KMS-11 (cell line): ENCODE data around the gene PRM1.

Source experiments
- H2AFZ ChIP-seq: fragments of 200-600 bp; sonication (generic); 2 replicates; pipeline ENCODE4 v1.6.1; 2016; ENCODE audit warnings: antibody characterized with exemption, mixed run types, low read depth
- H3K27ac ChIP-seq: fragments of 200-600 bp; sonication (generic); 2 replicates; pipeline ENCODE4 v1.6.1; 2016; ENCODE audit warnings: mild to moderate bottlenecking, mixed run types
- H3K27me3 ChIP-seq: fragments of 200-600 bp; sonication (generic); 2 replicates; pipeline ENCODE4 v1.6.1; 2017; ENCODE audit warnings: mild to moderate bottlenecking, low read depth, mixed run types, moderate library complexity; ENCODE audit not compliant: insufficient read depth
- H3K36me3 ChIP-seq: fragments of 200-600 bp; sonication (generic); 2 replicates; pipeline ENCODE4 v1.6.1; 2017; ENCODE audit warnings: mild to moderate bottlenecking, mixed run types; ENCODE audit not compliant: insufficient read depth
- H3K4me1 ChIP-seq: fragments of 200-600 bp; sonication (generic); 2 replicates; pipeline ENCODE4 v1.6.1; 2016; ENCODE audit warnings: mild to moderate bottlenecking, low read depth, mixed run types; ENCODE audit not compliant: poor library complexity, severe bottlenecking
- H3K4me2 ChIP-seq: fragments of 200-600 bp; sonication (generic); 2 replicates; pipeline ENCODE4 v1.7.0; 2016; ENCODE audit warnings: mild to moderate bottlenecking, mixed run types
- H3K4me3 ChIP-seq: fragments of 200-600 bp; sonication (generic); IDR thresholded peaks from 2 replicates; pipeline ENCODE4 v1.6.1; 2017; ENCODE audit warnings: low read depth, low read length, mixed read lengths; ENCODE audit not compliant: insufficient read depth
- H3K79me2 ChIP-seq: fragments of 200-600 bp; sonication (generic); 2 replicates; pipeline ENCODE4 v1.6.1; 2016; ENCODE audit warnings: low read depth, mixed run types; ENCODE audit not compliant: insufficient read depth
- H3K9ac ChIP-seq: fragments of 200-600 bp; sonication (generic); 2 replicates; pipeline ENCODE4 v1.6.1; 2016; ENCODE audit warnings: mild to moderate bottlenecking, mixed run types
- H4K20me1 ChIP-seq: fragments of 200-600 bp; sonication (generic); 2 replicates; pipeline ENCODE4 v1.6.1; 2016; ENCODE audit warnings: mild to moderate bottlenecking, mixed run types; ENCODE audit not compliant: insufficient read depth
- CTCF ChIP-seq: fragments of 200-600 bp; sonication (generic); conservative IDR thresholded peaks from 2 replicates; pipeline ENCODE4 v1.6.1; 2017; ENCODE audit warnings: low read depth, mild to moderate bottlenecking, antibody characterized with exemption, low read length, moderate library complexity, mixed read lengths

Gene PRM1

GRCh38 chr16:11258553-11259492 is 22.3 kb downstream of the PRM1 start:
- H2AFZ ChIP-seq = peak overlapping the region; percentile 4; the same call in 1 of the 2 replicates
- no peak for TF ChIP-seq CTCF
- H3K4me3 ChIP-seq = no peak overlapping the region
- peak overlapping the region; percentile 30 for H3K4me2 ChIP-seq
- H3K27me3 ChIP-seq = peaks cover 2% of the 10 kb centered on the region; the same call in 1 of the 2 replicates
- H3K9ac ChIP-seq = peak overlapping the region; percentile 1; the same call in 1 of the 2 replicates
- H3K27ac ChIP-seq = no peak overlapping the region; the same call in 1 of the 2 replicates
- peaks cover 32% of the 10 kb centered on the region for H3K4me1 ChIP-seq
- no peaks in the 10 kb centered on the region for H3K79me2 ChIP-seq
- no peaks in the 10 kb centered on the region for H4K20me1 ChIP-seq
- no peaks in the 10 kb centered on the region for H3K36me3 ChIP-seq

DNA sequence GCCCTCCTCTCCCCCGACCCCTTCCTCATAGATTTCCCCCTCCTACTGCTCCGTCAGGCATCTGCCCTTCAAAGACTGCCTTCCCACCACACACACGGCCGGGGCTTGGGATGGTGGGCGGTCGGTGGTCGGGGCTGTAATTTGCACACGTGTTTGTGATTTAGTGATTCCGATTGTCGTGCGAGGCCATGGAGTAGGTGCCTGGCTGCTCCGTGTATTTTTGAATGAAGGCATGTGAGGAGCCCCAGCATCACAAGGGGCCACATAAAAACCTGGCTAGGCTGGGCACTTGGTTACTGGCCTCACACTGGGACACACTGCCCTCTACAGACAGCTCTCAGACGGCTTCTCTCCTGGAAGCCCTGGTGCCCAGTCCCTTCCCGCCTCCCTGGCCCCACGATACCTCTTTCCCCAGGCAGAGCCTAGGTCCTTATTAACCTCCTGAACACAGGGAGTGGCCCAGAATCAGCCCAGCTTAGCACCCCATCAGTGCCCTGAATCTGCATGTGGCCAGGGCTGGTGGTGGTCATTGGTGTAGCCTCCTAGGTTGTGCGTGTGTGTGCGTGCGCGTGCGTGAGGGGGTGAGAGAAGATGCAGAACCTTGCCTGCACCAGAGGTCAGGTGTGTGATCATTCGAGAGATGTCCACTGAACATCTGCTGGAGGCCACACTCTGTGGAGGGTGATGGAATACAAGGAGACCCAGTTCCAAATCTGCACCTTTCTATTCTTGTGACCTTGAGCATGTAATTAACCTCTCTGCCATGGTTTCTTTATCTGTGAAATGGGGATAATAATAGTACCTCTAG is 23.8 kb downstream of the PRM1 start:
- Histone ChIP-seq H3K79me2 (no peaks in the 10 kb centered on the region), H3K27ac (no peak overlapping the region), H3K27me3 (peaks cover 2% of the 10 kb centered on the region; the same call in 1 of the 2 replicates), H4K20me1 (no peaks in the 10 kb centered on the region), H2AFZ (peak overlapping the region; percentile 77), H3K36me3 (no peaks in the 10 kb centered on the region), H3K9ac (no peak overlapping the region; the same call in 1 of the 2 replicates), H3K4me2 (peak overlapping the region; percentile 98), H3K4me1 (peaks cover 34% of the 10 kb centered on the region), H3K4me3 (no peak overlapping the region)
- TF ChIP-seq CTCF = peak; percentile 59

DNA sequence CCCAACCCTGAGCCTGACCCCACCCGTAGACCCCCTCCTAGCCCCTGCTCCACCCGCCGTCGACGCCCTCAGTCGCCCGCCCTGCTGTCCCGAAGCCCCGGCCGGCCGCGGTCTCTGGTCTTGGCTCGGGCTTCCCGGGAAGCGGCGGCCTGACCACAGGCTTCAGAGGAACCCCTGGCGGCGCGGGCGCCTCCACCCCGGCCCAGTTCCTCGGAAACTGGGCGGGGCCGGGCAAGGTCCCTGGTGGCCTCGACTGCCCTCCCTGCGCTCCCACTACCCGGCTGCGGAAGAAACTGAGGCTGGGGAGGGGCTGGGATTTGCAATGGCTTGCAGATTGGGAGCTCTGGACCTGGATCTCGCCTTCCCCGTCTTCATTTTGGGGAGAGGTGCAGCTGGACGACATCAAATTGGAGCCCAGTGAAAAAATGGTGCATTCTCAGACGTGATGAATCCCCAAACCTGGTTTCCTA is 24.4 kb downstream of the PRM1 start:
- H3K36me3 ChIP-seq = no peaks in the 10 kb centered on the region
- H4K20me1 ChIP-seq = no peaks in the 10 kb centered on the region
- TF ChIP-seq CTCF = no peak
- H3K27ac ChIP-seq = peak overlapping the region; percentile 48
- H2AFZ ChIP-seq = peak overlapping the region; percentile 77
- no peaks in the 10 kb centered on the region for H3K79me2 ChIP-seq
- no peaks in the 10 kb centered on the region; the same call in 1 of the 2 replicates for H3K27me3 ChIP-seq
- H3K9ac ChIP-seq = peak overlapping the region; percentile 77
- H3K4me3 ChIP-seq = no peak overlapping the region
- H3K4me2 ChIP-seq = peak overlapping the region; percentile 98
- peaks cover 34% of the 10 kb centered on the region for H3K4me1 ChIP-seq
